Fibroblast of villous mesenchyme (primary cell): ENCODE measurements around the gene PIGZ. TPM values are rescaled to one million over a fixed set of nuclear protein-coding genes. Genes with fewer than 3 reads are reported as not detected.

Source experiments
- DNase-seq: peaks from one replicate; pipeline ENCODE4 v3.0.0-alpha.2; 2010; ENCODE audit warnings: low read depth
- H3K4me3 ChIP-seq: 2 replicates; pipeline ENCODE4 v1.5.1; 2011; ENCODE audit warnings: low read depth, mild to moderate bottlenecking, low read length
- total RNA-seq: library from RNA; depleted of rRNA; stranded (reverse); fragments of >200 nt; gene quantifications from 2 replicates; pipeline ENCODE4 v1.2.3, GENCODE V29; 2012
- TF ChIP-seq, protein P1 (sequence below): IDR thresholded peaks from 2 replicates; pipeline ENCODE4 v1.5.1; 2012; ENCODE audit warnings: low read depth, mild to moderate bottlenecking, low read length; ENCODE audit not compliant: insufficient read depth

Gene PIGZ
- total RNA-seq, 1 donor = 1.7 TPM

DNA sequence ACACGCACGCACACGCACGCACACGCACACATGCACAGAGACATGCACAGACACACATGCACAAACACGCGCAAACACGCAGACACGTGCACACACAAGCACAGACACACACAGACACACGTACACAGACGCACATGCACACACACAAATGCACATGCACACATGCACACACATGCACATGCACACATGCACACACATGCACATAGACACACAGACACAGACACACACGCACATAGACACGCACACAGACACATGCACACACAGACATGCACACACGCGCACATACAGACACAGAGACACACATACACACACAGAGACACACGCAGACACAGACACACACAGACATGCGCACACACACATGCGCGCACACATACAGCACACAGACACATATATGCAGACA lies 26.4 kb upstream of the PIGZ start:
- TF ChIP-seq, protein P1, sequence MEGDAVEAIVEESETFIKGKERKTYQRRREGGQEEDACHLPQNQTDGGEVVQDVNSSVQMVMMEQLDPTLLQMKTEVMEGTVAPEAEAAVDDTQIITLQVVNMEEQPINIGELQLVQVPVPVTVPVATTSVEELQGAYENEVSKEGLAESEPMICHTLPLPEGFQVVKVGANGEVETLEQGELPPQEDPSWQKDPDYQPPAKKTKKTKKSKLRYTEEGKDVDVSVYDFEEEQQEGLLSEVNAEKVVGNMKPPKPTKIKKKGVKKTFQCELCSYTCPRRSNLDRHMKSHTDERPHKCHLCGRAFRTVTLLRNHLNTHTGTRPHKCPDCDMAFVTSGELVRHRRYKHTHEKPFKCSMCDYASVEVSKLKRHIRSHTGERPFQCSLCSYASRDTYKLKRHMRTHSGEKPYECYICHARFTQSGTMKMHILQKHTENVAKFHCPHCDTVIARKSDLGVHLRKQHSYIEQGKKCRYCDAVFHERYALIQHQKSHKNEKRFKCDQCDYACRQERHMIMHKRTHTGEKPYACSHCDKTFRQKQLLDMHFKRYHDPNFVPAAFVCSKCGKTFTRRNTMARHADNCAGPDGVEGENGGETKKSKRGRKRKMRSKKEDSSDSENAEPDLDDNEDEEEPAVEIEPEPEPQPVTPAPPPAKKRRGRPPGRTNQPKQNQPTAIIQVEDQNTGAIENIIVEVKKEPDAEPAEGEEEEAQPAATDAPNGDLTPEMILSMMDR = no peak
- no peak overlapping the region for H3K4me3 ChIP-seq
- no peak for DNase-seq

DNA sequence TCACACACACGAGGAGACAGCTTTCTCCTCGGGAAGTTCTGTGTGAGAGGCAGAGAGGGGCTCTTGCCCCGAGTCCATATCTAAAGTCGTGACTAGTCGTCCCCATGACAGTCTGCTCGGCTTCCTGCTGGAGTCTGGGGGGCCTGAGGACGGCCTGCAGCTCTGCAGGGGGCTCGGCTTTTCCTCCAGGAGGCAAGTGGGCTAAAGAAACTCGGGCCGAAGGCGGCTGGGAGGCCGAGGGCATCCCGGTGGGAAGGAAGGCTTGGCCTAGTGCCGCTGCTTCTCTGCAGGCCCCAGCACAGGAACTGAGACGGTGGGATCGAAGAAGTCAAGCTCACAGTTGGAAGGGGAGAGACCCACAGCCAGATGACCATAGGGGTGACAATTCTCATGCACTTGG lies 25.4 kb upstream of the PIGZ start:
- TF ChIP-seq, protein P1 = no peak
- no peak for DNase-seq
- no peak overlapping the region for H3K4me3 ChIP-seq

DNA sequence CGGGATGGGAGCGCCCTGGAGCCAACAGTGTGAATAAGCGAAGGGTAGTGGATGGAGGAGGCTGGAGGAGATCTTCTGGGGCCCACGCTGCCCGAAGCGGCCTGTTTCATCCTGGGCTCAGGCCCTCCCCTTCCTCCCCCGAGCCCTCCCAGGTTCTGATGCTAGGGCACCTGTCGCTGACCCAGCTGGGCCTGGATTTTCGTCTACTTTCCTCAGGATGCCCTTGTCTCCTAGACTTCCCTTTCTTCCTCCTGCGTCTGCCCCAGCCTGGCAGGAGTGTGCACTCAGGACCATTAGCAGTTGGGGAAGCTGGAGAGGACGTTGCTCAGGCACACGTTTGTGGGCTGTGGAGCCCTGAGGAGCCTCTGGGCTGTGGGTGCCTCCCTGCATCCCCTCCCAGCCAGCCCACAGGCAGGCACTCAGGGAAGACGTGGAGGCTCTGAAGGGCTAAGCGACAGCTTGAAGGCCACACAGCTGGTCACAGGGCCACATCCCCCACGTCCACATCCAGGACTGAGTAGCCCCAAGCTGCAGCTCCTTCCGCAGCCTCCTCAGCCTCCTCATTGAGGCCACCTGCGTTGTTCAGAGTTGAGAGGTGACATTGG lies 23.9 kb upstream of the PIGZ start:
- TF ChIP-seq, protein P1 = no peak
- no peak for DNase-seq
- H3K4me3 ChIP-seq = no peak overlapping the region

DNA sequence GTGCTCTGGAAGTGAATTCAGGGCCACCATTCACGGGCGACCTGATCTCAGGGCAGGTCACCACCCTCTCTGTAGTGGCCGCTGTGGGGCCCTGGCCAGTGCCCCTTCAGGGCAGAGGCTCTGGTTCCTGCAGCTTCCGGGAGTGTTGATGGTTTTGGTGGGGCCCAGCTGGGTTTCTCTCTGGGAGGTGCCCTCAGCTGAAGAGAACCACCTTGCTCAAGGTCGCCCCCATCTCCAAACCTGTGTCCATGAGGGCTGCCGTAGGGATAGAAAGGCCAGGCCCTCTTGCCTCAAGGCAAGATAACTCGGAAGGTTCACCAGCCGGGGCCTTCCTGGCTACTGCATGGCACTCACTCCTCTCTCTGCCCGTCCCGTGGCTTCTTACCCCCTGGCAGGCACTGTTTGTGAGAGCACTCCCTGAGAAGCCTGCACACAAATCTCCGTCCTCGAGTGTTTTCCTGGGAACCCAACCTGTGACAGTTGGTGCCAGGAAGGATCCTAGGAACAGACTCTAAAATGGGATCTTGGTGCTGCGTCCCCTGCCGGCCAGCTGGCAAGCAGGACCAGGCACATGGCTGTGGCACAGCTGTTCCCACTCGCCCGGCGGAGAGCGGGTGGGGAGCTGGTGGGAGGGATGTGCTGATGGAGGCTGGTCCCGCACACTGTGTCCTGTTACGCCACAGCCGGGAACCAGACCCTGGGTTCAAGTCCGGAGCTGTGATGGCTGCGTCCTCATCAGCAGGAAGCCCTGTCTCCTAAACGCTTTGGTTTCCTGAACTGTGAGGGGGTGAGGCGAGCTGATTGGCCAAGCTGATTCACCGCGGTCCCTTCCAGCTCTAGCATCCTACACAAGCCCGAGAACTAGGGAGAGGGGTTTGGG lies 23.2 kb upstream of the PIGZ start:
- no peak for DNase-seq
- TF ChIP-seq, protein P1 = no peak
- no peak overlapping the region for H3K4me3 ChIP-seq

DNA sequence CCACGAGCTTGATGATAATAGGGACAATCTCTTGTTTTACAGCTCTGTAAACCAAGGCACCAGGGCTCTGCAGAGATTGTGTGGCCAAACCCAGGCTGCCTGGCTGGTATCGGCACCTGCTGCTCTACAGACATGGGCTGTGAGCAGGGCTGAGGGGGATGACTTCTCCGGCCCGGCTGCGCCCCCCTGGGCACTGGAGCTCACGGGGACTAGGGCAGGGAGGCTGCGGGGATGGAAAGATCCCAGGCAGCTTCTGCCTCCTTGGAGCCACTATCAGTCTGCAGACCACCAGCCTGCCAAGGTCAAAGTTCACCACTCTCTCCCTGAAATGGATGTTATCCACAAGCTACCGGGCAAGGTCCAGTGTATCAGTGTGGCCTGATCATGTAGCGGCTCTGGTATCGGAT lies 22.0 kb upstream of the PIGZ start:
- TF ChIP-seq, protein P1 = no peak
- DNase-seq = no peak
- no peak overlapping the region for H3K4me3 ChIP-seq

DNA sequence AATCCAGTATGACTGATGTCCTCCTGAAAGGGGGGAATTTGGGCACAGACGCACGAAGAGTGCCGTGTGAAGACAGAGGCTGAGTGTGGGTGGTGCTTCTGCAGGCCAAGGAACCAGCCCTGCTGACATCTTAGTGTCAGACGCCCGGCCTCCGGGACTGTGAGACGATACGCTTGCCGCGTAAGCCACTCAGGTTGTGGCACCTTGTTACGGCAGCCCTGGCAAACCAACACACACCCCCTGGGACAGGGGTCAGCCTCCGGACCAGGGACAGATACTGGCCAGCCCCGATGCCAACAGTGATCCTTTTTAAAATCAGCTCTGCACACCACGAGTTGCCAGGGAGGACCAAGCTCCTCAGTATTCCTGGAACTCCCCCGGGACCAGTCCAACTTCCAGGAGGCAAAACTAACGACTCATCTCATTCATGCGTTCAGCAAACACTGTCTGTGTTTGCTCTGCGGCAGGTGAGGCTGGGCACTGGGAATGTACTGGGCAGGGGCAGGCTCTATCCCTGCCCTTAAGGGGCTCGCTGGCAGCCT lies 21.2 kb upstream of the PIGZ start:
- DNase-seq = no peak
- H3K4me3 ChIP-seq = no peak overlapping the region
- TF ChIP-seq, protein P1 = no peak
